Superior temporal gyrus (tissue), 1 donor: ENCODE data around the gene CAPN8.

ENCODE experiments used
- DNase-seq: peaks from one replicate; pipeline ENCODE4 v3.0.0-alpha.2; 2016; ENCODE audit errors: extremely low spot score

Gene CAPN8

GRCh38 chr1:223665592-223666312 is at the start of gene CAPN8:
Gene CAPN8, minus strand, starts transcription at chr1:223665701. Its CDS starts 55 bp downstream, at chr1:223665646.
- DNase-seq: no peak

DNA sequence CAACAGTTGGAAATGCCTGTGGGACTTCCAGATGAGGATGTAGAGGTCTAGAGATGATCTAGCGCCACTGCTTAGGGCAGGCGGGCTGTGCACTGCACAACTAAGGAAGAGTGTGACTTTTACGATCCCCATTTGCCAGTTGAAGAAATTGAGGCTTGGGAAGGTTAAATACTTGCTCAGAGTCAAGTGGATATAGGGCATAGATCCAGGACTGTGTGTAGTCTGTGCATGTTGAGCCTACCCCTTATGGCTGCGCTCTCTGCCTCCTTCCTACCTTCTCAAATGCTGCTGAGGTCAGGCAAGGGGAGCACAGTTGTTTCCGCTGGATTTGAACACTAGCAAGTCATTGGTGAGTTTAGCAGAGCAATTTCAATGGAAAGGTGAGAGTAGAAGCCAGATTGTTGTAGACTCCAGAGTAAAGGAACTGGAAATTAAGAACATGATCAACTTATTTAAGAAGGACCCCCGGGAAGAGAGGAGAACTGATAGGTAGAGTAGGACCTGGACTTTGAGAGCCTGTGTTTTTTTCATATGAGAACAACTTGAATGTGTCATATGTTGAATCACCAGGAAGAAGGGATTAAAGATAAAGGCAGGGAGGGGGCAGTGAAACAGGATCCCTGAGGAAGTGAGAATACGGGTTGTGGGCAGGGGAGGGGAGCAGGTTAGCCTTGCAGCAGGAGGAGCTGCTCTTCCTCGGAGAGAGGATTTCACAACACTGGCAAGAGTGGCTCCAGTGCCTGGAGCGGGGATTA is 49.5 kb upstream of the CAPN8 start:
- DNase-seq: no peak

- DNase-seq: no peak
Observed at GRCh38 chr1:223714421-223714724, 48.9 kb upstream of the CAPN8 start.

GRCh38 chr1:223713546-223714420 is 48.3 kb upstream of the CAPN8 start:
- no peak for DNase-seq

GRCh38 chr1:223712850-223713474 is 47.5 kb upstream of the CAPN8 start:
- DNase-seq: peak; percentile 46

- DNase-seq: peak; percentile 73
Observed at GRCh38 chr1:223712194-223712849, 46.8 kb upstream of the CAPN8 start, which contains the start of gene CAPN2. Gene CAPN2, plus strand, starts transcription at chr1:223712539. Its CDS starts 102 bp downstream, at chr1:223712641.

DNA sequence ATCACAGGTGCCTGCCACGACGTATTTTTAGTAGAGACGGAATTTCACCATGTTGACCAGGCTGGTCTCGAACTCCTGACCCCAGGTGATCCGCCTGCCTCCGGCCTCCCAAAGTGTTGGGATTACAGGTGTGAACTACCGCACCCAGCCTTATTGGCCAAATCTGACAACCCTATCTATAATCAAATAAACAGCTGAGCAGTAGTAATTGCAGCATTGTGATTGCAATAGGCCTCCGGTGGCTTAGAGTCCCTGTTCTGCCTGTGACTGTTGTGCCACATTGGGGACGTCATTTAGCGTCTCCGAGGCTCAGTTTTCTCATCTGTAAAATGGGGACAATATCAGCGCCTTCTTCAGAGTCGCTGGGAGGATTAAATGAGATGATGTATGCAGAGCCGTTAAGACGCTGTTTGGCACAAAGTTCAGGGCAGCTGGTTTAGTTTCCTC is 46.3 kb upstream of the CAPN8 start:
- no peak for DNase-seq

DNA sequence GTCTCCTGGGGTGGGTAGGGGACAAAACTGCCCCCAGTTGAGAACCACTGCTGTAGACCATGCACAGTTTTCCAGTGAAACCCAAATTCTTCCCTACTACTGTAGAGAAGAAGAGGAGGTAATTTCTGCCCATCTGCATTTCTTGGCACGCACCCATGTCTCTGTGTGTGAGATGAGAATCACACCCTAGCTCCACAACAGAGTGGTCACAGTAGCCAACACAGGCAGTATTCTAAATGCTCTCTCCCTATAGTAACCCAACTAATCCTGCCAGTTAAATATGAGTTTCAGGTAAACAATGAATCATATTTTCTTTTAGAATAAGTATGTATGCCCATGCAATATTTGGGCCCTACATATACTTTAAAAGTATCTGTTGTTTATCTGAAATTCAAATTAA is 45.7 kb upstream of the CAPN8 start:
- DNase-seq: peak; percentile 48

GRCh38 chr1:223710179-223711133 is 45.0 kb upstream of the CAPN8 start:
- no peak for DNase-seq

- no peak for DNase-seq
Observed at GRCh38 chr1:223709598-223709997, 44.1 kb upstream of the CAPN8 start.

- DNase-seq: no peak
Observed at GRCh38 chr1:223708651-223709268, 43.3 kb upstream of the CAPN8 start.

GRCh38 chr1:223708001-223708359 is 42.5 kb upstream of the CAPN8 start:
- DNase-seq: no peak

- no peak for DNase-seq
Observed at GRCh38 chr1:223707256-223708000, 41.9 kb upstream of the CAPN8 start.

GRCh38 chr1:223706077-223706973 is 40.8 kb upstream of the CAPN8 start:
- DNase-seq: no peak

- no peak for DNase-seq
Observed at GRCh38 chr1:223704921-223705878, 39.7 kb upstream of the CAPN8 start.

- DNase-seq: no peak
Observed at GRCh38 chr1:223703668-223704013, 38.1 kb upstream of the CAPN8 start.
